Nephron progenitor cell (in vitro differentiated cells): ENCODE data around the gene FGF1.
A peak's percentile ranks its signal among the peaks of the same experiment; 100 is the strongest.

Source experiments
- DNase-seq: peaks from one replicate; pipeline ENCODE4 v3.0.0; 2021
- H3K27ac Mint-ChIP-seq: 2 replicates; pipeline ENCODE4 v1.8.0; 2021; ENCODE audit warnings: mild to moderate bottlenecking, moderate library complexity, mixed read lengths
- H3K27me3 Mint-ChIP-seq: 2 replicates; pipeline ENCODE4 v1.8.0; 2021; ENCODE audit warnings: mild to moderate bottlenecking, low read depth, mixed read lengths; ENCODE audit not compliant: poor library complexity
- H3K36me3 Mint-ChIP-seq: 2 replicates; pipeline ENCODE4 v1.8.0; 2021; ENCODE audit warnings: low read depth, mixed read lengths
- H3K4me1 Mint-ChIP-seq: 2 replicates; pipeline ENCODE4 v1.8.0; 2021; ENCODE audit warnings: mixed read lengths
- H3K4me3 Mint-ChIP-seq: 2 replicates; pipeline ENCODE4 v1.8.0; 2021; ENCODE audit warnings: mild to moderate bottlenecking, moderate library complexity, mixed read lengths
- H3K9me3 Mint-ChIP-seq: 2 replicates; pipeline ENCODE4 v1.8.0; 2021; ENCODE audit warnings: mild to moderate bottlenecking, moderate library complexity, mixed read lengths
- CTCF ChIP-seq: fragments of 200-600 bp; sonication (generic); IDR thresholded peaks from 2 replicates; pipeline ENCODE4 v1.5.0; 2021; ENCODE audit warnings: antibody characterized with exemption

The FGF1 gene

DNA sequence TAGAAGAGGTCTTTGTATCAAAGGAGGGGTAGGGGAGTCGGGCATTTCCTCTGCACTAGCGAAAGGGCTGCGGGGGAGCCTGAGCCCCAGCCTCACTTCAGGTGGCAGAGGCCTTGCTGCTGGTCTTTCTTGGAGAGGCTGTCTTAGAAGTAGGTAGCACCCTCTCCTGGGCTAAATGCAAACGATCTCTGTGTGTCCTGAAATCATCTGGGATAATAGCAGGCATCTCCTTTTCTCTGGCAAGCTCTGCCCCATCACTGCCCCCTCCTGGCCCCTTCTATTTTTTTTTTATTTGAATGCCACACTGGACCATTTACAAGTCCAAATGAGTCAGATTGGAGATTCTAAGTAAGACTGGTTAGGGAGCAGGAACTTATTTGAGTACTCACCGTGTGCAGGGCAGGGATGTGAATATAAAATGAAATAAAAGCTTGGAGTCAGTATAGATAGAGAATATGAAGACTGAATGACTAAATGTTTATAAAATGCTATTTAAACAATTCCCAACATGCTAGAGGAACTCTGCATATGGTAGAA lies 137.1 kb downstream of the FGF1 start:
- no peak overlapping the region for H3K27ac Mint-ChIP-seq
- DNase-seq: peak; percentile 56
- H3K9me3 Mint-ChIP-seq: no peaks in the 10 kb centered on the region
- H3K36me3 Mint-ChIP-seq: no peaks in the 10 kb centered on the region
- TF ChIP-seq CTCF: peak; percentile 79
- H3K4me1 Mint-ChIP-seq: peaks cover 65% of the 10 kb centered on the region
- no peak overlapping the region for H3K4me3 Mint-ChIP-seq
- peaks cover 18% of the 10 kb centered on the region for H3K27me3 Mint-ChIP-seq

GRCh38 chr5:142547445-142548380 lies 138.2 kb downstream of the FGF1 start:
- no peak for DNase-seq
- no peak for TF ChIP-seq CTCF
- Mint-ChIP-seq H3K4me1 (peaks cover 71% of the 10 kb centered on the region), H3K27ac (no peak overlapping the region), H3K36me3 (no peaks in the 10 kb centered on the region), H3K27me3 (peaks cover 11% of the 10 kb centered on the region), H3K9me3 (no peaks in the 10 kb centered on the region), H3K4me3 (no peak overlapping the region)

DNA sequence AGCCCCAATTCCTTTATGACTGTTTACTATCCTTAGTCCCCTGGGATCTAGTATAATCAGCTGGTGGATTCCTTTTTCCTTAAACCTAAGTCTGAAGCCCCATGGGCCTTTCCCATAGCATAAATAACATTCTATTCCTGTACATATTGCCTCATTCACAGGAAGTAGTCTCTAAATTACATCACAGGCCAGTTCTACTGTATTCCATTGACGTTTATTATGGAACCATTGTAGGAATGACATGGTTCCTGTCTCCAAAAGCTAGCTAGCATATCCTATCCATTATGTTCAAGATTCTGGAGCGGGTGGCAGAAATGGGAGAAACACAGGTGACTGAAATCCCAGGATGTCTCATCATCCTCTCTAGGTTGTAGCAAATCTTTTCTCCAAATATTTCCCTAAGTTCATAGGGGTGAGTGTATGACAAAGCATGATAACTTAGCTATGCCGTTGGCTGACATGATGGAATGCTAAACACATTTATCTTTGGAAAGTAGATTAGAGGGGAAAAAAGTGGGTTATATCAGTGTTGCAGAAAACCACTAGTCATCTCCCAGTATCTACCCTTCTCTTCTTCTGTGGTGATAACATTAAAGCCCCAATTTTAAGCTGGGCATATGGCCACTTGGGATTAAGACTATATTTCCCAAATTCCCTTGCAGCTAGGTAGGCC lies 140.1 kb downstream of the FGF1 start:
- Mint-ChIP-seq H3K36me3 (no peaks in the 10 kb centered on the region), H3K27me3 (peaks cover 7% of the 10 kb centered on the region), H3K4me3 (no peak overlapping the region), H3K27ac (no peak overlapping the region), H3K4me1 (peaks cover 68% of the 10 kb centered on the region), H3K9me3 (no peaks in the 10 kb centered on the region)
- no peak for TF ChIP-seq CTCF
- no peak for DNase-seq

DNA sequence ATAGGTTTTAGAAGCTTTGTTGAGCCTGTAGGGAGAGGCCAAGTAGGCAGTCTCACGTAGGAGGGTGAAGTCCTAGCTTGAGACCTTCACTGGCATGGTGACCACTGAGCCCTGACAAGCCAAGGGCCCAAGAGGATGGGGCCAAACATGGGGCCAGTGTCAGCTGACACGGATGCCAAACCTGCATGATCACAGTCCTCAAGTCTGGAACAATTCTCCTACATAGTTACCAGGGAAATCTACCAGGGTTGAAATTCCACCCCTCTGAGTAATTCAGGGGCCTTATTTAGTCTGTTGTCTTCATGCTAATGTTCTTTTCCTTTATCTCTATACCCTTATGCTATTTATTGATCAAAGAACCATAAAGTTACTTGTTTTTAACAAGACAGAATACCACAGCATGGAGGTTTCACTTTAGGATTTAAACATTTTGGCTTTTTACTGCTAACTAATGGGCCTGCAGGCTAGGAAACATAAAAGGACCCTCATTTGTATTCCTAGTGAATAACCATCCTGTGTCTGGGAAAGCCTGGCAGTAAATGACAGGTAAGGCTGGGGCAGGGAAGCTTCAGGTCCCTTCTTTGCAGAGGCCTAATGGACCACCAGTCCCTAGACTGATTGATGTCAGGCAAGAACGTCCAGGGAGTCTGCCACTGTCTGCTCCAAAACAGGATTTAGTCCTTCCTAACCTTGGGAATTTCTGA lies 140.8 kb downstream of the FGF1 start:
- Mint-ChIP-seq H3K9me3 (no peaks in the 10 kb centered on the region), H3K27ac (no peak overlapping the region), H3K27me3 (no peaks in the 10 kb centered on the region), H3K4me3 (no peak overlapping the region), H3K36me3 (no peaks in the 10 kb centered on the region), H3K4me1 (peaks cover 68% of the 10 kb centered on the region)
- DNase-seq: no peak
- no peak for TF ChIP-seq CTCF

DNA sequence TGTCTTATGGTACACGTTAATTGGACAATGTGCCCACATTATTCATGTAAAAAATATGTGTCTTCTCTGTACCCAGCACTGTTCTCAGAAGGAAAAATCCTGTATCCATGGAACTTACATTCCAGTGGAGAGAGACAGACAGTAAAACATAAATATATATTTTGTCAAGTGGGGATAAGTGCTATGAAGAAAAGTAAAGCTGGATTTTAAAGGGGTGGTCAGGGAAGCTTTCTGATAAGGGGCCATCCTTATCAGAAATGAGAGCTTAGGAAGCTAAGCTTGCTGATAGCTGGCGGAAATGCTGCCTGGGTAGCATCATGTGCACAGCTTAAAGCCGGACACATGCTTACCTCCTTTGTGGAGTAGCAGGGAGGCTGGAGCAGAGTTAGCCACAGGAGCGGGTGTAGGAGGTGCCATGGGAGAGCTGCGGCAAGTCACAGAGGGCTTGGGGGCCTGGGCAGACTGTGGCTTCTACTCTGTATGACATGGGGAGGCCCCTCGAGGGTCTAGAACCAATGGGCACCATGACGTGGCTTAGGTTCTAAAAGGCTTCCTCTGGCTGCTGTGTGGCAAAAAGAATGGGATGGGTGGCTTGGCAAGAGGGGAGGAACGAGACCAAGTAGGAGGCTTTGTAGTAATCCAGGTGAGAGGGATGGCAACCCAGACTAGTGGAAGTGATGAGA lies 141.7 kb downstream of the FGF1 start:
- peaks cover 67% of the 10 kb centered on the region for H3K4me1 Mint-ChIP-seq
- TF ChIP-seq CTCF: no peak

More for the DNA sequence above, 141.7 kb downstream of the FGF1 start:
- Mint-ChIP-seq H3K4me3 (no peak overlapping the region), H3K27ac (no peak overlapping the region), H3K27me3 (no peaks in the 10 kb centered on the region), H3K36me3 (no peaks in the 10 kb centered on the region), H3K9me3 (no peaks in the 10 kb centered on the region)
- DNase-seq: no peak
